GM12872 (cell line): ENCODE measurements around the gene ASCL2.

Experiments
- CTCF ChIP-seq: IDR thresholded peaks from 3 replicates; pipeline ENCODE4 v1.5.1; 2011; ENCODE audit warnings: low read depth, mild to moderate bottlenecking, low read length, moderate library complexity; ENCODE audit not compliant: insufficient read depth

Gene ASCL2

GRCh38 chr11:2306452-2306823, 36.0 kb upstream of the ASCL2 start:
- no peak for TF ChIP-seq CTCF

GRCh38 chr11:2305788-2306451, 35.5 kb upstream of the ASCL2 start:
- TF ChIP-seq CTCF, result no peak

GRCh38 chr11:2305140-2305778, 34.9 kb upstream of the ASCL2 start:
- TF ChIP-seq CTCF, result peak; percentile 92

GRCh38 chr11:2304506-2305139, 34.2 kb upstream of the ASCL2 start:
- TF ChIP-seq CTCF, result no peak

GRCh38 chr11:2303627-2304505, 33.5 kb upstream of the ASCL2 start:
- TF ChIP-seq CTCF, result no peak

- TF ChIP-seq CTCF, result no peak
Measured at GRCh38 chr11:2302896-2303626, 32.7 kb upstream of the ASCL2 start.
